Measurements from ENCODE around the gene VPS37B. TPM values are rescaled to one million over a fixed set of nuclear protein-coding genes. Genes with fewer than 3 reads are reported as not detected.

The VPS37B gene
- total RNA-seq, 1 donor from 2014 or later = 13.8 TPM

- H3K4me1 Mint-ChIP-seq (ENCODE audit: unreplicated experiment) = peaks cover 8% of the 10 kb centered on the region
- no peak overlapping the region for H3K27ac Mint-ChIP-seq (ENCODE audit: unreplicated experiment)
- DNase-seq (ENCODE audit: low spot score) = no peak
- TF ChIP-seq CTCF (IDR thresholded peaks at IDR 0.05; ENCODE audit: unreplicated experiment) = no peak
- H3K4me3 Mint-ChIP-seq (ENCODE audit: unreplicated experiment) = no peak overlapping the region
- no peaks in the 10 kb centered on the region for H3K9me3 Mint-ChIP-seq (ENCODE audit: unreplicated experiment)
- peaks cover 7% of the 10 kb centered on the region for H3K27me3 Mint-ChIP-seq (ENCODE audit: unreplicated experiment)
- peaks cover 7% of the 10 kb centered on the region for H3K36me3 Mint-ChIP-seq (ENCODE audit: low read depth, unreplicated experiment)
Measured at GRCh38 chr12:122846622-122847515, 49.1 kb downstream of the VPS37B start.

DNA sequence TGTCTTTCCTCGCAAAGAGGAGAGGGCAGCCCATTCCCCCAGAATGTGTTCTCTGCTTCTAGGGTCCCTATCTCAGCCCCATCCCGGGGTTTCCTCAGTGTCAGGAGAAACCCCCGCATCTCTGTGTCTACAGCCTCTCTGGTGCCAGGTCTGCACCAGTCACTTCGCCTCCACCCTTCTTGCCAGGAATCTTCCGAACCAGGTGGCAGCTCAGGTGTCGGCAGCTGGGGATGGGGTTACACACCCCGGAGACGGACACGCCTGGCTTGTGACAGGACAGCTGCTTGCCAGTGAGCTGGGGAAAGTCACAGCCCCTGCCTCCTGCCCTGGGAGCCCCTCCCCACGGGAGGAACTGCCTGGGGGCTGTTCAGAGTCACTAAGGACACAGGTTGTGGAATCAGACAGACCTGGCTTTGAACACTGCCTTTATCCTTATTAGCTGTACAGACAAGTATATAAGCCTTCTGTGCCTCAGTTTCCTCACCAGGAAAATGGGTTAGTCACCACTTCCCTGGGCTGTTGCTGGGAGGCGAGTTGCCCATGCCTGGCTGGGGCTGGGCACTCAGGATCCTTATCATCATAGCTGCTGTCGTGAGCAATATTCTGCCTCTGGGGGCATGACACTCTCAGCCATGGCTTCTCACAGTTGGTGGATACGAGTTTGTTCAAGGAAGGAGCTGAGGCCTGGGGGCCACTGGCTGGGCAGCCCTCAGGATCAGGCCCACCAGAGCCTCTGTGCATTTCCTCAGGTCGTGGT, 49.9 kb downstream of the VPS37B start:
- Mint-ChIP-seq H3K4me3 (ENCODE audit: unreplicated experiment) (no peak overlapping the region), H3K36me3 (ENCODE audit: low read depth, unreplicated experiment) (peaks cover 10% of the 10 kb centered on the region), H3K9me3 (ENCODE audit: unreplicated experiment) (no peaks in the 10 kb centered on the region), H3K27me3 (ENCODE audit: unreplicated experiment) (peaks cover 10% of the 10 kb centered on the region), H3K27ac (ENCODE audit: unreplicated experiment) (no peak overlapping the region), H3K4me1 (ENCODE audit: unreplicated experiment) (peaks cover 16% of the 10 kb centered on the region)
- no peak for TF ChIP-seq CTCF (IDR thresholded peaks at IDR 0.05; ENCODE audit: unreplicated experiment)
- no peak for DNase-seq (ENCODE audit: low spot score)

DNA sequence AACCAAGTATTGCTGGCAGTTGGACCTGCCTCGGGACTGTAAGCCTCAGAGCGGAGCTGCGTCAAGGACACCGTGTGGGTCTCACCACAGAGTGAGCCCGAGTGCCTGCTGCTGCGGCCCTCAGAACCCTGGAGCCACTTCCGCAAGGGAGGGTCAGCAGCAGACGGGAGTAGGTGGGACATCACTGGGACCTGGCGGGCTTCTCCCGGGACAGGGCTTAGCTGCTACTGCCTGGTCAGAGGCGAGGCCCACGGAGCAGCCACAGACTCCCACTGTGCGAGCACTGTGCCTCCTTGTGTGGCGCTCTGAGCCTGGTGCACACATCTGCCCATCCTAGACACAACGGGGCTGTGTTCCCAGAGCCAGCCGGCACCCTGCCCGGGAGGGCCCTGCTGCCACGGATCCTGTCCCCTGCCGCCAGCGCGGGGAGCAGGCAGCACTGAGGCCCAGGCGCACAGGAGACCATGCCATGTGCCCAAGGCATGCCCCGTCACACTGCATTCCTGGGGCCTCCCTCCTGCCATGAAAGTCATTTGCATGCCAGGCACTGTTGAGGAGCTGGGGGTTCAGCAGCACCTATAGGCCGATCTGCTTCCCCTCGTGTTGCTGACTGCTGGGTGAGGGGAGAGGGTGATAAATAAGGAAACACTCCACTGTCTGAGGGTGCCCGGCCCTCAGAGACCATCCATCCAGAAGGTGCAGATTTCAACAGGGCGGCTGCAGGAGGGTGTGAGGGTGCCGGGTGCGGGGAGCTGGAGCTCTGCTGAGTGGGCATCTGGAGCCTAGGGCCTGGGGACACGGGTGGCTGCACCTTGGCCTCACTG, 50.7 kb downstream of the VPS37B start:
- peaks cover 20% of the 10 kb centered on the region for H3K4me1 Mint-ChIP-seq (ENCODE audit: unreplicated experiment)
- TF ChIP-seq CTCF (IDR thresholded peaks at IDR 0.05; ENCODE audit: unreplicated experiment) = no peak
- H3K27ac Mint-ChIP-seq (ENCODE audit: unreplicated experiment) = no peak overlapping the region
- H3K9me3 Mint-ChIP-seq (ENCODE audit: unreplicated experiment) = no peaks in the 10 kb centered on the region
- peaks cover 10% of the 10 kb centered on the region for H3K36me3 Mint-ChIP-seq (ENCODE audit: low read depth, unreplicated experiment)
- peaks cover 10% of the 10 kb centered on the region for H3K27me3 Mint-ChIP-seq (ENCODE audit: unreplicated experiment)
- H3K4me3 Mint-ChIP-seq (ENCODE audit: unreplicated experiment) = no peak overlapping the region
- DNase-seq (ENCODE audit: low spot score) = no peak

GRCh38 chr12:122844366-122844971, 51.5 kb downstream of the VPS37B start:
- no peak for TF ChIP-seq CTCF (IDR thresholded peaks at IDR 0.05; ENCODE audit: unreplicated experiment)
- Mint-ChIP-seq H3K4me3 (ENCODE audit: unreplicated experiment) (no peak overlapping the region), H3K4me1 (ENCODE audit: unreplicated experiment) (peaks cover 18% of the 10 kb centered on the region), H3K27me3 (ENCODE audit: unreplicated experiment) (peaks cover 8% of the 10 kb centered on the region), H3K27ac (ENCODE audit: unreplicated experiment) (peak overlapping the region; percentile 24), H3K9me3 (ENCODE audit: unreplicated experiment) (no peaks in the 10 kb centered on the region), H3K36me3 (ENCODE audit: low read depth, unreplicated experiment) (peaks cover 12% of the 10 kb centered on the region)
- DNase-seq (ENCODE audit: low spot score) = no peak
